K562 (cell line): ENCODE data around the gene GPAT3. TPM values are rescaled to one million over a fixed set of nuclear protein-coding genes. Genes with fewer than 3 reads are reported as not detected.

Source experiments
- CUX1 ChIP-seq: fragments of 200-800 bp; sonication (Bioruptor generic); IDR thresholded peaks from 2 replicates; pipeline ENCODE4 v1.6.1; 2016; ENCODE audit warnings: missing genetic modification characterization, missing compliant biosample characterization
- DIDO1 ChIP-seq: fragments of 450-650 bp; IDR thresholded peaks from 2 replicates; pipeline ENCODE4 v1.6.1; 2016; ENCODE audit warnings: low read depth, missing biosample characterization, missing genetic modification characterization
- FOXA3 ChIP-seq, 2 experiments: fragments of 450-650 bp in 1 of 2; sonication (generic) in 1 of 2; formaldehyde crosslinking; IDR thresholded peaks in 1 of 2; conservative IDR thresholded peaks in 1 of 2; 2 replicates each; pipeline versions ENCODE4 v1.4.0 to v1.8.0; 2020 to 2022; ENCODE audit warnings: mild to moderate bottlenecking in 2 of 2, missing genetic modification reagents in 1 of 2
- FOXM1 ChIP-seq, 2 experiments: fragments of 450-650 bp in 1 of 2; sonication (generic) in 1 of 2; formaldehyde crosslinking in 1 of 2; IDR thresholded peaks; 2 replicates each; pipeline versions ENCODE4 v1.6.1 to v1.9.0; 2017 to 2022; ENCODE audit warnings: low read depth in 2 of 2, mild to moderate bottlenecking in 2 of 2, missing genetic modification reagents in 1 of 2, moderate library complexity in 1 of 2
- U2AF1 ChIP-seq: fragments of 200-400 bp; formaldehyde crosslinking; optimal IDR thresholded peaks from 2 replicates; pipeline ENCODE3; 2017; ENCODE audit warnings: mild to moderate bottlenecking, low read depth, low read length, moderate library complexity
- USF1 ChIP-seq: sonication (generic); formaldehyde crosslinking; IDR thresholded peaks from 2 replicates; pipeline ENCODE4 v1.9.0; 2022; ENCODE audit warnings: mild to moderate bottlenecking, missing genetic modification reagents
- ZBTB40 ChIP-seq, 2 experiments: fragments of 450-650 bp in 1 of 2; sonication (generic) in 1 of 2; formaldehyde crosslinking in 1 of 2; IDR thresholded peaks; 2 replicates each; pipeline versions ENCODE4 v1.7.1 to v1.9.0; 2016 to 2022; ENCODE audit warnings: inconsistent platforms in 1 of 2, mild to moderate bottlenecking in 1 of 2, missing genetic modification reagents in 1 of 2
- ZZZ3 ChIP-seq: fragments of 450-650 bp; IDR thresholded peaks from 2 replicates; pipeline ENCODE4 v1.6.1; 2016; ENCODE audit warnings: antibody characterized with exemption, mild to moderate bottlenecking, moderate library complexity
- polyA plus RNA-seq, 8 experiments: library from polyadenylated mRNA; depleted of rRNA in 4 of 8; stranded (reverse) in 5 of 8; unstranded in 3 of 8; fragments of >200 nt; fragmentation: Nextera tagmentation in 2 of 8; fragmentation: Illumina TruSeq in 1 of 8; extraction: Ambion mirVana in 2 of 8; extraction: Trizol in 1 of 8; gene quantifications; 2 replicates each; pipeline versions ENCODE4 v1.2.1 to v1.2.3, GENCODE V29; 2011 to 2014; ENCODE audit warnings: inconsistent platforms in 1 of 8, missing spikeins in 1 of 8
- total RNA-seq, 7 experiments: library from RNA; depleted of rRNA in 6 of 7; stranded (reverse); fragments of >200 nt in 6 of 7; fragmentation: Illumina TruSeq in 2 of 7; extraction: Trizol in 2 of 7; gene quantifications; 2 replicates each; pipeline versions ENCODE4 v1.2.1 to v1.2.3, GENCODE V29; 2011 to 2021; ENCODE audit warnings: low replicate concordance in 1 of 7
- TF ChIP-seq, protein P1 (sequence below): fragments of 450-650 bp; conservative IDR thresholded peaks from 2 replicates; pipeline ENCODE4 v1.6.1; 2016; ENCODE audit warnings: missing genetic modification characterization, low read depth, mild to moderate bottlenecking, missing compliant biosample characterization, moderate library complexity

GPAT3 gene
- total and polyA plus RNA-seq, 9 of the 15 experiments (the other 6 are each of a cell fraction or from before 2014, with no cell fraction given) = 4.1 to 16.1 (median 13.1) TPM

GRCh38 chr4:83599183-83599582, 63.3 kb downstream of the GPAT3 start (continued):
- TF ChIP-seq ZBTB40 (IDR thresholded peaks at IDR 0.05) (no peak), ZBTB40 (CRISPR knock-in tag; IDR thresholded peaks at IDR 0.05) (no peak), DIDO1 (tag) (no peak), CUX1 (CRISPR knock-in tag) (no peak), FOXM1 (IDR thresholded peaks at IDR 0.05; ENCODE audit: low read depth) (0 out of 2 replicates have a peak, but pooled peaks have one; percentile 17), FOXM1 (CRISPR knock-in tag; IDR thresholded peaks at IDR 0.05; ENCODE audit: low read depth) (no peak), USF1 (peak; percentile 82), U2AF1 (no peak), FOXA3 (CRISPR knock-in tag; conservative IDR thresholded peaks at IDR 0.05 in 1 of 2, IDR thresholded peaks at IDR 0.05 in 1 of 2) (no peak), ZZZ3 (no peak)
- TF ChIP-seq, protein P1, sequence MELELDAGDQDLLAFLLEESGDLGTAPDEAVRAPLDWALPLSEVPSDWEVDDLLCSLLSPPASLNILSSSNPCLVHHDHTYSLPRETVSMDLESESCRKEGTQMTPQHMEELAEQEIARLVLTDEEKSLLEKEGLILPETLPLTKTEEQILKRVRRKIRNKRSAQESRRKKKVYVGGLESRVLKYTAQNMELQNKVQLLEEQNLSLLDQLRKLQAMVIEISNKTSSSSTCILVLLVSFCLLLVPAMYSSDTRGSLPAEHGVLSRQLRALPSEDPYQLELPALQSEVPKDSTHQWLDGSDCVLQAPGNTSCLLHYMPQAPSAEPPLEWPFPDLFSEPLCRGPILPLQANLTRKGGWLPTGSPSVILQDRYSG (tag) = no peak
